HepG2 (cell line): ENCODE results near the gene ERC1.

Experiments used
- CCAR2 ChIP-seq: fragments of 200-400 bp; formaldehyde crosslinking; optimal IDR thresholded peaks from 2 replicates; pipeline ENCODE3; 2018; ENCODE audit warnings: low read depth, mild to moderate bottlenecking, low read length, moderate library complexity
- ELF1 ChIP-seq: sonication (generic); formaldehyde crosslinking; IDR thresholded peaks from 2 replicates; pipeline ENCODE4 v1.4.0; 2020; ENCODE audit warnings: missing genetic modification reagents
- EP300 ChIP-seq, 3 experiments: sonication (generic) in 1 of 3; formaldehyde crosslinking in 1 of 3; IDR thresholded peaks; 2 replicates each; pipeline versions ENCODE4 v1.5.1 to v1.6.1; 2011 to 2020; ENCODE audit warnings: low read depth in 2 of 3, low read length in 2 of 3, borderline replicate concordance in 1 of 3, improper control_type of control experiment in 1 of 3, mild to moderate bottlenecking in 1 of 3, missing genetic modification reagents in 1 of 3, moderate library complexity in 1 of 3
- HHEX ChIP-seq: IDR thresholded peaks from 2 replicates; pipeline ENCODE4 v1.6.1; 2016; ENCODE audit warnings: control low read depth
- NFYC ChIP-seq: IDR thresholded peaks from 2 replicates; pipeline ENCODE4 v1.6.1; 2016; ENCODE audit warnings: missing genetic modification reagents, missing compliant biosample characterization
- NONO ChIP-seq, 2 experiments: fragments of 450-650 bp in 1 of 2; sonication (generic) in 1 of 2; formaldehyde crosslinking in 1 of 2; IDR thresholded peaks in 1 of 2; conservative IDR thresholded peaks in 1 of 2; 2 replicates each; pipeline versions ENCODE4 v1.6.1 to v1.8.0; 2017 to 2022; ENCODE audit warnings: mild to moderate bottlenecking in 1 of 2, missing genetic modification reagents in 1 of 2, moderate library complexity in 1 of 2
- PAWR ChIP-seq: sonication (generic); formaldehyde crosslinking; IDR thresholded peaks from 2 replicates; pipeline ENCODE4 v1.4.0; 2020; ENCODE audit warnings: missing genetic modification reagents, mild to moderate bottlenecking, borderline replicate concordance
- RBAK ChIP-seq: sonication (generic); formaldehyde crosslinking; IDR thresholded peaks from 2 replicates; pipeline ENCODE4 v1.5.1; 2020; ENCODE audit warnings: mild to moderate bottlenecking, missing genetic modification reagents
- RORA ChIP-seq: sonication (generic); formaldehyde crosslinking; IDR thresholded peaks from 2 replicates; pipeline ENCODE4 v1.5.0; 2020; ENCODE audit warnings: mild to moderate bottlenecking, missing genetic modification reagents, moderate library complexity
- SMC3 ChIP-seq: IDR thresholded peaks from 2 replicates; pipeline ENCODE4 v1.6.1; 2011; ENCODE audit warnings: low read length, improper control_type of control experiment
- ZNF644 ChIP-seq: IDR thresholded peaks from 2 replicates; pipeline ENCODE4 v1.6.1; 2016; ENCODE audit warnings: low read depth
- TF ChIP-seq, protein P1 (sequence below): sonication (generic); formaldehyde crosslinking; IDR thresholded peaks from 2 replicates; pipeline ENCODE4 v1.8.1; 2023; ENCODE audit warnings: missing genetic modification reagents, inconsistent platforms, borderline replicate concordance
- TF ChIP-seq, protein P2 (sequence below): sonication (generic); formaldehyde crosslinking; IDR thresholded peaks from 2 replicates; pipeline ENCODE4 v1.5.0; 2020; ENCODE audit warnings: missing genetic modification reagents
- TF ChIP-seq, protein P3 (sequence below): sonication (generic); formaldehyde crosslinking; IDR thresholded peaks from 2 replicates; pipeline ENCODE4 v1.5.0; 2020; ENCODE audit warnings: mild to moderate bottlenecking, missing genetic modification reagents, moderate library complexity

DNA sequence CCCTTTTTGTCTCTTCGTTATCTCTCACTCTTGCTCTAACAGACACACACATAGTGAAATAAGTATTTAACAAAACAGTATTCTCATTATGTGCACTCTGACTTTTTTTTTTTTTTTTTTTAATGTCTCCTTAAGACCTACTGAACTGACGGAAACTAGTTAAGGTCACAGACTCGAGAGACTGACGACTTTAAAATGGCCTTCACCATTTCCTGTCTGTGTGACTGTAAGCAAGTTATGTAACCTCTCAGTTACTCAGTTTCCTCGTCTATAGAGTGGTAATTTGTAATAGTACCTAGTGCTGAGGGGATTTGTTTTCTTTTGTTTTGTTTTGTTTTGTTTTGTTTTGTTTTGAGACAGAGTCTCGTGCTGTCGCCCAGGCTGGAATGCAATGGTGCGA, 318.6 kb downstream of the ERC1 start:
- TF ChIP-seq CCAR2, result no peak
- TF ChIP-seq ZNF644 (CRISPR knock-in tag), result no peak
- TF ChIP-seq, protein P1, sequence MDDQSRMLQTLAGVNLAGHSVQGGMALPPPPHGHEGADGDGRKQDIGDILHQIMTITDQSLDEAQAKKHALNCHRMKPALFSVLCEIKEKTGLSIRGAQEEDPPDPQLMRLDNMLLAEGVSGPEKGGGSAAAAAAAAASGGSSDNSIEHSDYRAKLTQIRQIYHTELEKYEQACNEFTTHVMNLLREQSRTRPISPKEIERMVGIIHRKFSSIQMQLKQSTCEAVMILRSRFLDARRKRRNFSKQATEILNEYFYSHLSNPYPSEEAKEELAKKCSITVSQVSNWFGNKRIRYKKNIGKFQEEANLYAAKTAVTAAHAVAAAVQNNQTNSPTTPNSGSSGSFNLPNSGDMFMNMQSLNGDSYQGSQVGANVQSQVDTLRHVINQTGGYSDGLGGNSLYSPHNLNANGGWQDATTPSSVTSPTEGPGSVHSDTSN, result no peak
- TF ChIP-seq RBAK (CRISPR knock-in tag), result no peak
- TF ChIP-seq EP300 (IDR thresholded peaks at IDR 0.05; ENCODE audit: low read depth in 2 of 2, low read length in 2 of 2), result no peak
- TF ChIP-seq EP300 (CRISPR knock-in tag; IDR thresholded peaks at IDR 0.05; ENCODE audit: borderline replicate concordance), result no peak
- TF ChIP-seq PAWR (CRISPR knock-in tag), result no peak
- no peak for TF ChIP-seq ELF1 (CRISPR knock-in tag)
- TF ChIP-seq, protein P2, sequence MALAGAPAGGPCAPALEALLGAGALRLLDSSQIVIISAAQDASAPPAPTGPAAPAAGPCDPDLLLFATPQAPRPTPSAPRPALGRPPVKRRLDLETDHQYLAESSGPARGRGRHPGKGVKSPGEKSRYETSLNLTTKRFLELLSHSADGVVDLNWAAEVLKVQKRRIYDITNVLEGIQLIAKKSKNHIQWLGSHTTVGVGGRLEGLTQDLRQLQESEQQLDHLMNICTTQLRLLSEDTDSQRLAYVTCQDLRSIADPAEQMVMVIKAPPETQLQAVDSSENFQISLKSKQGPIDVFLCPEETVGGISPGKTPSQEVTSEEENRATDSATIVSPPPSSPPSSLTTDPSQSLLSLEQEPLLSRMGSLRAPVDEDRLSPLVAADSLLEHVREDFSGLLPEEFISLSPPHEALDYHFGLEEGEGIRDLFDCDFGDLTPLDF (CRISPR knock-in tag), result no peak
- TF ChIP-seq, protein P3, sequence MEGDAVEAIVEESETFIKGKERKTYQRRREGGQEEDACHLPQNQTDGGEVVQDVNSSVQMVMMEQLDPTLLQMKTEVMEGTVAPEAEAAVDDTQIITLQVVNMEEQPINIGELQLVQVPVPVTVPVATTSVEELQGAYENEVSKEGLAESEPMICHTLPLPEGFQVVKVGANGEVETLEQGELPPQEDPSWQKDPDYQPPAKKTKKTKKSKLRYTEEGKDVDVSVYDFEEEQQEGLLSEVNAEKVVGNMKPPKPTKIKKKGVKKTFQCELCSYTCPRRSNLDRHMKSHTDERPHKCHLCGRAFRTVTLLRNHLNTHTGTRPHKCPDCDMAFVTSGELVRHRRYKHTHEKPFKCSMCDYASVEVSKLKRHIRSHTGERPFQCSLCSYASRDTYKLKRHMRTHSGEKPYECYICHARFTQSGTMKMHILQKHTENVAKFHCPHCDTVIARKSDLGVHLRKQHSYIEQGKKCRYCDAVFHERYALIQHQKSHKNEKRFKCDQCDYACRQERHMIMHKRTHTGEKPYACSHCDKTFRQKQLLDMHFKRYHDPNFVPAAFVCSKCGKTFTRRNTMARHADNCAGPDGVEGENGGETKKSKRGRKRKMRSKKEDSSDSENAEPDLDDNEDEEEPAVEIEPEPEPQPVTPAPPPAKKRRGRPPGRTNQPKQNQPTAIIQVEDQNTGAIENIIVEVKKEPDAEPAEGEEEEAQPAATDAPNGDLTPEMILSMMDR (CRISPR knock-in tag), result no peak
- TF ChIP-seq RORA (CRISPR knock-in tag), result no peak
- no peak for TF ChIP-seq NFYC (CRISPR knock-in tag)
- no peak for TF ChIP-seq HHEX
- TF ChIP-seq SMC3, result no peak
- TF ChIP-seq NONO (IDR thresholded peaks at IDR 0.05), result no peak
- TF ChIP-seq NONO (CRISPR knock-in tag; conservative IDR thresholded peaks at IDR 0.05), result no peak
